Fibroblast of the aortic adventitia (primary cell): ENCODE measurements around the gene THRB. TPM values are rescaled to one million over a fixed set of nuclear protein-coding genes. Genes with fewer than 3 reads are reported as not detected.

Source experiments
- DNase-seq: peaks from one replicate; pipeline ENCODE4 v3.0.0-alpha.2; 2010; ENCODE audit warnings: low read depth
- H3K4me3 ChIP-seq: 2 replicates; pipeline ENCODE4 v1.5.1; 2011; ENCODE audit warnings: low read depth, mild to moderate bottlenecking, control low read depth, low read length, moderate library complexity
- total RNA-seq: library from RNA; depleted of rRNA; stranded (reverse); fragments of >200 nt; gene quantifications from 2 replicates; pipeline ENCODE4 v1.2.3, GENCODE V29; 2012; ENCODE audit warnings: low replicate concordance
- TF ChIP-seq, protein P1 (sequence below): IDR thresholded peaks from 2 replicates; pipeline ENCODE4 v1.5.1; 2011; ENCODE audit warnings: mild to moderate bottlenecking, low read length, control low read depth, inconsistent platforms; ENCODE audit not compliant: insufficient read depth

THRB gene
- total RNA-seq, 1 donor, result 4.7 TPM

DNA sequence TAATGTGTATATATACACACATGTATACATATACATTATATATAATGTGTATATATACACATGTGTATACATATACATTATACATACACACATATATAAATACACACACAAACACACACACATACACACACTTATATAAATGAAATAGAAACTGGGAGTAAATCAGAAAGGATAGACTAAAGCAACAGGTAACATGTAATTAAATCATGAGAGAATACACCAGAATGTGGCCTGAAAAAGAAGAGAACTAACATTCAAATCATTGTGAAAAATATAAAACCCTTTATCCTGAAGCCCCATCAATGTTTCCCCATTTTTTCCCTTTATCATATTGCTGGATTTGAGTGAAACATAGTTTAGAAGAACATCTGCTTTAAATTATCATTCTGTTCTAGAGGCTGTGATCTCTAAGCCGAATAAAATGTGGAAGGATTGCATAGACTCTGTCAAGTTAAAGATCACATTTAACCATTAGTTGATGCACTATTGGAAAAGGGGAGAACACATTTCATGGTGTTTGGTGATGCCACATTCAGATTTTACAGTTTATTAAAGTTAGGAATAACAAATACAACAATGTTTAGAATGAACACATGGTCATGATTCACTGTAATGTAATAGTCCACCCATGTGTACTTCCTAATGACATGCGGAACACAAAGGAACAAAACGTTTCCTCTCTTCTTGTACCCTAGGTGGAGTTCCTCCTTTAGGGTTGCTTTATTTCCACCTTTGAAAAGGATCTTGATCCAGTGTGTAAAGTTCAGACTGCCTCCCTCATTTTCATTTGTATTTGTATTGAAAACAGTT lies 12.5 kb upstream of the THRB start:
- DNase-seq, result peak; percentile 30
- TF ChIP-seq, protein P1, sequence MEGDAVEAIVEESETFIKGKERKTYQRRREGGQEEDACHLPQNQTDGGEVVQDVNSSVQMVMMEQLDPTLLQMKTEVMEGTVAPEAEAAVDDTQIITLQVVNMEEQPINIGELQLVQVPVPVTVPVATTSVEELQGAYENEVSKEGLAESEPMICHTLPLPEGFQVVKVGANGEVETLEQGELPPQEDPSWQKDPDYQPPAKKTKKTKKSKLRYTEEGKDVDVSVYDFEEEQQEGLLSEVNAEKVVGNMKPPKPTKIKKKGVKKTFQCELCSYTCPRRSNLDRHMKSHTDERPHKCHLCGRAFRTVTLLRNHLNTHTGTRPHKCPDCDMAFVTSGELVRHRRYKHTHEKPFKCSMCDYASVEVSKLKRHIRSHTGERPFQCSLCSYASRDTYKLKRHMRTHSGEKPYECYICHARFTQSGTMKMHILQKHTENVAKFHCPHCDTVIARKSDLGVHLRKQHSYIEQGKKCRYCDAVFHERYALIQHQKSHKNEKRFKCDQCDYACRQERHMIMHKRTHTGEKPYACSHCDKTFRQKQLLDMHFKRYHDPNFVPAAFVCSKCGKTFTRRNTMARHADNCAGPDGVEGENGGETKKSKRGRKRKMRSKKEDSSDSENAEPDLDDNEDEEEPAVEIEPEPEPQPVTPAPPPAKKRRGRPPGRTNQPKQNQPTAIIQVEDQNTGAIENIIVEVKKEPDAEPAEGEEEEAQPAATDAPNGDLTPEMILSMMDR, result no peak

DNA sequence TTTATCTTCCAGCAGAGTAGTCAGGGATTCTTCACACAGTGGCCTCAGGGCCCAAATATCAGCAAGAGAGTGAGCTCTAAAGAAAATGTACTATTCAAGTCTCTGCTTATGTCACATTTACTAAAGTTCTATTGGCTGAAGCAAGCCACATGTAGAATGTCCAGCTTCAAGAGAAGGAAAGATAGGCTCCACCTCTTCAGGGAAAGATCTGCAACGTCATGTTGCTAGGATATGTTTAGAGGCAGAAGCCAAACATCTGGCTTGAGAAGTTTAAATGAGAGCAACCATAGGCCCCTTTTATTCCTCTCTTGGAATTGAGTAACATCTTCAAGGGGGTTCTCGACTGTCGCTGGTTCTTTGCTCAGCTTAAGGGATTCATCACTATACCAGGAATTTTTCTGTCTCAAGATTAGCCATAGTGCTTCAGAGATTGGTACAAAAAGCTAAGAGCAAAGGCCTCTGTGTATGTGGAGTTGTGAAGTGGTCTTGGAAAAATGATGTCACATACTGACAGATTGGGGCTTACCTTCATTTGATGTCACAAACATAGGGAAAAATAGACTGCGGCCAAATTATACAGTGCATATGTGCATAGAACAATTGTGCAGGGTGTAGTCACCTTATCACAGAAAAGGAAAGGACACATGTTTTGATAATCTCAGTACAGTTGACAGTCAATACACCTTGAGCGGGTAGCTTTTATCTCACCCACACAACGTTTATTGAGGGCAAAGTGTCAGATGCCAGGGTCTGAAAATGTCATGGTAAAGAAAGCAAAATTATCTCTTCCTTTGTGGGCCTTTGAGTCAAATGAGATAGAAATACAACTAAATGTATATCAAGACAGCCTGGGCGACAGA lies 11.3 kb upstream of the THRB start:
- TF ChIP-seq, protein P1, result no peak
- DNase-seq, result peak; percentile 6
- no peak overlapping the region for H3K4me3 ChIP-seq

More for the DNA sequence above, 12.5 kb upstream of the THRB start:
- no peak overlapping the region for H3K4me3 ChIP-seq

DNA sequence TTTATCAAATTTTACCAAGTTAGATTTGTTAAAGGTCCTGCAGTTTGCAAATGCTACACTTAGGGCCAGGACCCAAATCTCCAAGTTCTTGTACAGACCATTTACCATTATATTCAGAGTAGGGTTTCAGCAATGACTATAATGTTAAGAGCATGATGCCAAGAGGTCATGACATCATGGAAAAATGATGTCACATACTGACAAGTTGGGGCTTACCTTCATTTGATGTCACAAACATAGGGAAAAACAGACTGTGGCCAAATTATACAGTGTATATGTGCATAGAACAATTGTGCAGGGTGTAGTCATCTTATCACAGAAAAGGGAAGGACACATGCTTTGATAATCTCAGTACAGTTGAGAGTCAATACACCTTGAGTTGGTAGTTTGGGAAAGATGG lies 10.1 kb upstream of the THRB start:
- no peak overlapping the region for H3K4me3 ChIP-seq
- DNase-seq, result no peak
- TF ChIP-seq, protein P1, result no peak

DNA sequence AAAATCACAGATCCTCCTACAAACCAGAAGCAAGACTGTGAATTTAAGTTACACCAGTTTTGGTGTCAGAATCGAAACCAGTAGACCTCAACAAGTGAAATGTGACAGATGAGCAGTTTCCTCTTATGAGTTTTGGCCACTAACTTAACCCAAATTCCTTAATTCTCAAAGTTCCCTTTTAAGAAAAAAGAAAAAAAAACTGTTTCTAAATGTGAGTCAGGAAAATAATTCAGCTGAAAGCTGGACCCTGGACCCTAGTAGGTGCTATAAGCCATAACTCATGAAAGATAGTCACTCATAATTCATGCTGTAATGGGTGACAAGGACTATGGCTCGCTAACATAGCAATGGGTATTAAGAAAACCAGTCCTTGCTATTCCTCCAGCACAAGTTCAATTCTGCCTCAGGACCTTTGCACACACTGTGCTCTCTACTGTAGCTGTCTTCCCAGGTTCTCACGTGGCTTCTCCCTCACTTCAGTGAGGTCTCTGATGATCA lies 9.0 kb upstream of the THRB start:
- DNase-seq, result no peak
- no peak overlapping the region for H3K4me3 ChIP-seq
- TF ChIP-seq, protein P1, result no peak

DNA sequence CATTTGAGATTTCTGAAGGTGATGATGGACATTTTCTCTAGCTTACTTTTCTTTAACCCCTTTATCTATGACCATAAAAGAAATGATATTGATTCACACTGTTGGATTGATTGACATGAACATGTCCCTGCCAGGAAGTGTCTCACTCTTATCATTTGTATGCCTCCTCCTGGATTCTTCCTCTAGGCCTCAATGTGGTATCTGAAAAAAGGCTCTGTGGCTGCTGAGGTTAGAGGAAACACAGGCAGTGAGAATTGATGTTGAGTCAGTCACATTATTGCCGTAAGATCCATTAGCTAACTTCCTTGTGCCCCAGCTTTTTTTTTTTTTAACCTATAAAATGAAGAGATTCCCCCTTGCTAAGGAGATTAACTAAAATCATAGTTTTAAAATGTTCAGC lies 8.0 kb upstream of the THRB start:
- DNase-seq, result no peak
- TF ChIP-seq, protein P1, result no peak
- H3K4me3 ChIP-seq, result no peak overlapping the region

DNA sequence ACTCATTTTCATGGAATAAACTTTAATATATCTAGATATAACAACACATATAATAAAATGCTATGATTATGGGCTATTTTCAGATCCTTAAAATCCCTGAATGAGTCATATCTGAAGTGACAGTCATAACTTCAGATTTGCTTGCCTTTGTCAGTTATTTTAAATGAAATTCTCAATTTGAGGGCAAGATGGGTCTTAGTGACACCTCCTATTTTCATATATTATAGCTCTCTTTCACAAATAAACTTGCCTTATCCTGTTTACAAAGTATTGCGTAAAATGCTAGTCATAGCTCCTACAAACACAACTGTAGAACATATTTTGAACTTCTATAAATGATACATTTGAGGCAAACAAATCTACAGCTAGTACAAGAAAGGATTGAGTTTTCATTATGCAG lies 6.2 kb upstream of the THRB start:
- no peak for DNase-seq
- TF ChIP-seq, protein P1, result no peak
- no peak overlapping the region for H3K4me3 ChIP-seq
